ENCODE measurements around the gene CCNB1.
"Not testable (repeated sequence)": the region's sequence is repeated elsewhere in the genome, so short reads cannot be mapped to it uniquely, and the experiment has no call there.

- TF ChIP-seq, protein P1, sequence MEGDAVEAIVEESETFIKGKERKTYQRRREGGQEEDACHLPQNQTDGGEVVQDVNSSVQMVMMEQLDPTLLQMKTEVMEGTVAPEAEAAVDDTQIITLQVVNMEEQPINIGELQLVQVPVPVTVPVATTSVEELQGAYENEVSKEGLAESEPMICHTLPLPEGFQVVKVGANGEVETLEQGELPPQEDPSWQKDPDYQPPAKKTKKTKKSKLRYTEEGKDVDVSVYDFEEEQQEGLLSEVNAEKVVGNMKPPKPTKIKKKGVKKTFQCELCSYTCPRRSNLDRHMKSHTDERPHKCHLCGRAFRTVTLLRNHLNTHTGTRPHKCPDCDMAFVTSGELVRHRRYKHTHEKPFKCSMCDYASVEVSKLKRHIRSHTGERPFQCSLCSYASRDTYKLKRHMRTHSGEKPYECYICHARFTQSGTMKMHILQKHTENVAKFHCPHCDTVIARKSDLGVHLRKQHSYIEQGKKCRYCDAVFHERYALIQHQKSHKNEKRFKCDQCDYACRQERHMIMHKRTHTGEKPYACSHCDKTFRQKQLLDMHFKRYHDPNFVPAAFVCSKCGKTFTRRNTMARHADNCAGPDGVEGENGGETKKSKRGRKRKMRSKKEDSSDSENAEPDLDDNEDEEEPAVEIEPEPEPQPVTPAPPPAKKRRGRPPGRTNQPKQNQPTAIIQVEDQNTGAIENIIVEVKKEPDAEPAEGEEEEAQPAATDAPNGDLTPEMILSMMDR (IDR thresholded peaks at IDR 0.05) = not testable (repeated sequence)
- not testable (repeated sequence) for TF ChIP-seq POLR2A (IDR thresholded peaks at IDR 0.05)
These were observed 53.4 kb downstream of the CCNB1 start for GRCh38 chr5:69220371-69220770.

Data from testis (tissue), 2 donors.